Chondrocyte (in vitro differentiated cells): ENCODE data around the gene RAVER1. TPM values are rescaled to one million over a fixed set of nuclear protein-coding genes. Genes with fewer than 3 reads are reported as not detected.

Source experiments
- DNase-seq: peaks from one replicate; pipeline ENCODE4 v3.0.0; 2021; ENCODE audit warnings: mixed read lengths, low spot score
- H3K27ac Mint-ChIP-seq: one replicate; pipeline ENCODE4 v1.8.0; 2021; ENCODE audit warnings: mild to moderate bottlenecking, moderate library complexity, mixed read lengths; ENCODE audit not compliant: unreplicated experiment
- H3K27me3 Mint-ChIP-seq: 2 replicates; pipeline ENCODE4 v1.8.0; 2021; ENCODE audit warnings: low read depth, mixed read lengths
- H3K36me3 Mint-ChIP-seq: 2 replicates; pipeline ENCODE4 v1.8.0; 2021; ENCODE audit warnings: low read depth, mixed read lengths
- H3K4me1 Mint-ChIP-seq: 2 replicates; pipeline ENCODE4 v1.8.0; 2021; ENCODE audit warnings: low read depth, mild to moderate bottlenecking, mixed read lengths
- H3K4me3 Mint-ChIP-seq: one replicate; pipeline ENCODE4 v1.8.0; 2021; ENCODE audit warnings: mild to moderate bottlenecking, moderate library complexity, mixed read lengths; ENCODE audit not compliant: unreplicated experiment
- H3K9me3 Mint-ChIP-seq: 2 replicates; pipeline ENCODE4 v1.8.0; 2021; ENCODE audit warnings: low read depth, mixed read lengths
- total RNA-seq: library from RNA; stranded (reverse); gene quantifications from 3 replicates; pipeline ENCODE4 v1.2.1, GENCODE V29; 2021
- TF ChIP-seq, protein P1 (sequence below): fragments of 200-600 bp; sonication (generic); IDR thresholded peaks from 2 replicates; pipeline ENCODE4 v1.5.0; 2021; ENCODE audit warnings: antibody characterized with exemption, mild to moderate bottlenecking, moderate library complexity

RAVER1 gene
- total RNA-seq, 1 donor from 2014 or later, result 32.3 TPM

DNA sequence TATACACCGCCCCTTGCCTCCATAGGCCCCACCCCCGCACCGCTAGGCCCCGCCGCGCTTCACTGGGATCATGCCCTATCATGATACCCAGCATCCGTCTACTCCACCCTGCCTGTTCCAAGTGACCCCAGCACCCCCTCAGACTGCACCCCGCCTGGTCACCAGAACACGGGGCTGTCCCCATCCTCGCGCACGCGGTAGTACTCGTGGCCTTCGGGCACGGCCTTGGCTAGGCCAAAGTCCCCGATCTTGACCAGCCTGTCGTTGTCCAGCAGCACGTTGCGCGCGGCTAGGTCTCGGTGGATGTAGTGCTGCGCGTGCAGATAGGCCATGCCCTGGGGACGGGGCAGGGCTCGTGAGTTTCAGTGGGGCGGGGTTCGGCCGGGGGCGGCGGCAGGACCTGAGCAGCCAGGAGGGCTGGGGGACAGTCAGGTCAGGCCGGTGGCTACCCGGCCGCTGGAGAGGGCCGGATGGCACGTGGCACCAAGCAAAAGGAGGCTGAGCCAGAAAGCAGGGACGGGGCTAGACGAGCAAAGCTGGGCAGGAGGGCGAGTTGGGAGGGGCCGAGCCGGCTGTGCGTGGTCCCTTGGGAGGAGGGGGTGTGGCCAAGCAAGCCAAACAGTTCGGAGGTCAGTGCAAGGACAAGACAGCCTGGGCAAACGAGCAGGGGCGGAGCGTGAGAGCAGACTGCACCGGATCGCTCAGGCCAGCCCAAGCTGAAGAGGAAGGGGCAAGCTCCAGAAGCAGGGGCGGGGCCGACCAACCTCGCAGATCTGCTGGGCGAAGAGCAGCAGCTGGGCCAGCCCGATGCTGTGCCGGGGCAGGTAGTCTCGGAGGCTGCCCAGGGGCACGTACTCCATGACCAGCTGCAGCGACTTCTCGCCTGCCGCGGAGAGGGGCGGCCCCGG lies 19.7 kb upstream of the RAVER1 start:
- TF ChIP-seq, protein P1, sequence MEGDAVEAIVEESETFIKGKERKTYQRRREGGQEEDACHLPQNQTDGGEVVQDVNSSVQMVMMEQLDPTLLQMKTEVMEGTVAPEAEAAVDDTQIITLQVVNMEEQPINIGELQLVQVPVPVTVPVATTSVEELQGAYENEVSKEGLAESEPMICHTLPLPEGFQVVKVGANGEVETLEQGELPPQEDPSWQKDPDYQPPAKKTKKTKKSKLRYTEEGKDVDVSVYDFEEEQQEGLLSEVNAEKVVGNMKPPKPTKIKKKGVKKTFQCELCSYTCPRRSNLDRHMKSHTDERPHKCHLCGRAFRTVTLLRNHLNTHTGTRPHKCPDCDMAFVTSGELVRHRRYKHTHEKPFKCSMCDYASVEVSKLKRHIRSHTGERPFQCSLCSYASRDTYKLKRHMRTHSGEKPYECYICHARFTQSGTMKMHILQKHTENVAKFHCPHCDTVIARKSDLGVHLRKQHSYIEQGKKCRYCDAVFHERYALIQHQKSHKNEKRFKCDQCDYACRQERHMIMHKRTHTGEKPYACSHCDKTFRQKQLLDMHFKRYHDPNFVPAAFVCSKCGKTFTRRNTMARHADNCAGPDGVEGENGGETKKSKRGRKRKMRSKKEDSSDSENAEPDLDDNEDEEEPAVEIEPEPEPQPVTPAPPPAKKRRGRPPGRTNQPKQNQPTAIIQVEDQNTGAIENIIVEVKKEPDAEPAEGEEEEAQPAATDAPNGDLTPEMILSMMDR, result no peak
- H3K36me3 Mint-ChIP-seq, result peaks cover 22% of the 10 kb centered on the region
- H3K9me3 Mint-ChIP-seq, result no peaks in the 10 kb centered on the region
- H3K4me3 Mint-ChIP-seq, result no peak overlapping the region
- no peak for DNase-seq
- no peak overlapping the region for H3K27ac Mint-ChIP-seq
- no peaks in the 10 kb centered on the region for H3K4me1 Mint-ChIP-seq
- no peaks in the 10 kb centered on the region for H3K27me3 Mint-ChIP-seq

DNA sequence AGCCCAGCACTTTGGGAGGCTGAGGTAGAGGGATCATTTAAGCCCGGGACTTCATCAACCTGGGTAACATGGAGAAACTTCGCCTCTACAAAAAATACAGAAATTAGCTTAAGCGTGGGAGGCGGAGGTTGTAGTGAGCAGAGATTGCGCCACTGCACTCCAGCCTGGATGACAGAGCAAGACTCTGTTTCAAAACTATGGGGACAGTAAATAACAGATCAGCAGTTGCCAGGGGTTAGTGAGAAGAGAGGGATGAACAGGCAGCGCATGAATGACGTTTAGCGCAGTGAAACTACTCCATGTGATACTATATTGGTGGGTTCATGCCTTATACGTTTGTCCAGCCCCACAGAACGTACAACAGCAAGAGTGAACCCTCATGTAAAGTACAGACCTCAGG lies 13.2 kb upstream of the RAVER1 start:
- H3K27ac Mint-ChIP-seq, result no peak overlapping the region
- H3K4me3 Mint-ChIP-seq, result no peak overlapping the region
- TF ChIP-seq, protein P1, result no peak
- no peaks in the 10 kb centered on the region for H3K27me3 Mint-ChIP-seq
- H3K36me3 Mint-ChIP-seq, result peaks cover 4% of the 10 kb centered on the region
- no peak for DNase-seq
- H3K4me1 Mint-ChIP-seq, result no peaks in the 10 kb centered on the region
- no peaks in the 10 kb centered on the region for H3K9me3 Mint-ChIP-seq

DNA sequence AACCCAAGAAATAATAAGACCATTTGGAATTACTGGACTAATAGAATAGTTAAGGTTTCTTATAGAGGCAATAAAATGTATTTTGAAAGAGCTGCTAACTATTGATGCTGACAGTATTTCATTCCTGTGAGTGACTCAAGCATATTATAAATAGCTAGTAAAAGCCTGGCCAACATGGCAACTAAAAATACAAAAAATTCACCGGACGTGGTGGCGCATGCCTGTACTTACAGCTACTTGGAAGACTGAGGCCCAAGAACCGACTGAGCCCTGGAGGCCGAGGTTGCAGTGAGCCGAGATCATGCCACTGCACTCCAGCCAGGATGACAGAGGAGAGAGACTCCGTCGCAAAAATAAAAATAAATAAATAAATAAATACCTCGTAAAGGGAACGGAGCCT lies 11.5 kb upstream of the RAVER1 start:
- TF ChIP-seq, protein P1, result no peak
- no peak for DNase-seq
- Mint-ChIP-seq H3K27ac (no peak overlapping the region), H3K27me3 (no peaks in the 10 kb centered on the region), H3K36me3 (no peaks in the 10 kb centered on the region), H3K4me3 (no peak overlapping the region), H3K4me1 (no peaks in the 10 kb centered on the region), H3K9me3 (no peaks in the 10 kb centered on the region)

DNA sequence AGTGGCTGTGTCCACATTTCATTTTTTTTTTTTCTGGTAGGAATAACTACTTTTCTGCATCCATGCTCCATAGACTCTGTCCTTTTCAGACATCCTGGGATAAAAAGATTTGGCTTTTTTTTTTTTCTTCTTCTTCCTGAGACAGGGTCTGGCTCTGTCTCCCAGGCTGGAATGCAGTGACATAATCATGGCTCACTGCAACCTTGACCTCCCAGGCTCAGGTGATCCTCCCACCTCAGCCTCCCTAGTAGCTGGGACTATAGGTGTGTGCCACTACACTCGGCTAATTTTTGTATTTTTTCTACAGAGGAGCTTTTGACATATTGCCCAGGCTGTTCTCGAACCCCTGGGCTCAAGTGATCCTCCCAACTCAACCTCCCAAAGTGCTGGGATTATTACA lies 10.2 kb upstream of the RAVER1 start:
- Mint-ChIP-seq H3K36me3 (no peaks in the 10 kb centered on the region), H3K4me1 (no peaks in the 10 kb centered on the region), H3K9me3 (no peaks in the 10 kb centered on the region), H3K27ac (no peak overlapping the region), H3K4me3 (no peak overlapping the region), H3K27me3 (no peaks in the 10 kb centered on the region)
- TF ChIP-seq, protein P1, result no peak
- DNase-seq, result no peak

DNA sequence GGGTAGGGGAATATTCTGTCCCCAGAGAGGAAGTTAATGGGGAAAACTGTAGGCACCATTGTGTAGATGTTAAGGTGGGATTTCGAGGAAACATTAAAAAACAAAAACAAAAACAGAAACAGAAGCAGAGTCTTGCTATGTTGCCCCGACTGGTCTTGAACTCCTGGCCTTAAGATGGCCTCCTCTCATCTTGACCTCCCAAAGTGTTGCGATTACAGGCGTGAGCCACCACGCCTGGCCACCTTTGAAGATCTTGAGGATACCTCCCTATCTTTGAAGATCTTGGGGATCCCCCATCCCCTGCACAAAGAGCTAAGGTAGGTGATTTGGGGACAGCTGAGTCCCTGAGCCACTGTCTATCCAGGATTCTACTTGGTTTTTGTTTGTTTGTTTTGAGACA lies 6.6 kb upstream of the RAVER1 start:
- DNase-seq, result no peak
- Mint-ChIP-seq H3K9me3 (no peaks in the 10 kb centered on the region), H3K4me3 (no peak overlapping the region), H3K36me3 (no peaks in the 10 kb centered on the region), H3K4me1 (peaks cover 2% of the 10 kb centered on the region), H3K27ac (no peak overlapping the region), H3K27me3 (no peaks in the 10 kb centered on the region)
- TF ChIP-seq, protein P1, result no peak
